PC-3 (cell line): ENCODE data around the gene CCDC178. TPM values are rescaled to one million over a fixed set of nuclear protein-coding genes. Genes with fewer than 3 reads are reported as not detected.

Source experiments
- ATAC-seq: fragments of 200-7000 bp; cut with Tn5 transposase; 2 replicates; pipeline ENCODE4 v1.9.1; 2020; ENCODE audit warnings: mild to moderate bottlenecking, moderate library complexity
- BruUV-seq: library from RNA; stranded (reverse); fragments of 400-500 nt; replicated peaks from 2 replicates; lab custom pipeline; 2021; lab: Mats Ljungman, UMichigan
- CTCF ChIA-PET: fragments of 300-600 bp; sonication (Branson Sonifier 250); formaldehyde crosslinking; loops from one replicate; lab custom pipeline; 2022; ENCODE audit warnings: antibody characterized with exemption; lab: Charles Lee
- POLR2A ChIA-PET: fragments of 300-600 bp; sonication (Branson Sonifier 250); formaldehyde crosslinking; loops from one replicate; lab custom pipeline; 2022; ENCODE audit warnings: antibody characterized with exemption; ENCODE audit not compliant: unreplicated experiment; lab: Charles Lee
- DNase-seq: peaks from one replicate; pipeline ENCODE4 v3.0.0-alpha.2; 2015
- H2AFZ ChIP-seq: fragments of 300-600 bp; sonication (generic); 2 replicates; pipeline ENCODE4 v1.6.0; 2016; ENCODE audit warnings: antibody characterized with exemption, low read length
- H3F3A ChIP-seq: fragments of 300-600 bp; sonication (generic); one replicate; pipeline ENCODE4 v1.6.0; 2017; ENCODE audit warnings: antibody characterized with exemption, low read length, control low read depth, mild to moderate bottlenecking; ENCODE audit not compliant: unreplicated experiment
- H3K27ac ChIP-seq: fragments of 300-600 bp; sonication (generic); 2 replicates; pipeline ENCODE4 v1.5.1; 2016; ENCODE audit warnings: mild to moderate bottlenecking, low read length
- H3K27me3 ChIP-seq: fragments of 300-600 bp; sonication (generic); 2 replicates; pipeline ENCODE4 v1.6.1; 2016; ENCODE audit warnings: low read length, mixed read lengths
- H3K36me3 ChIP-seq: fragments of 300-600 bp; sonication (generic); 2 replicates; pipeline ENCODE4 v1.6.1; 2016; ENCODE audit warnings: low read depth, mixed run types, low read length, mixed read lengths
- H3K4me1 ChIP-seq: fragments of 300-600 bp; sonication (generic); 2 replicates; pipeline ENCODE4 v1.5.1; 2016; ENCODE audit warnings: low read length; ENCODE audit not compliant: insufficient read depth
- H3K4me2 ChIP-seq: fragments of 300-600 bp; sonication (generic); 2 replicates; pipeline ENCODE4 v1.6.0; 2016; ENCODE audit warnings: low read length
- H3K4me3 ChIP-seq: fragments of 300-600 bp; sonication (generic); 2 replicates; pipeline ENCODE4 v1.5.1; 2016; ENCODE audit warnings: mild to moderate bottlenecking, low read length, mixed read lengths
- H3K79me2 ChIP-seq: fragments of 300-600 bp; sonication (generic); 2 replicates; pipeline ENCODE4 v1.6.1; 2017; ENCODE audit warnings: low read length, mixed read lengths
- H3K9ac ChIP-seq: fragments of 300-600 bp; sonication (generic); 2 replicates; pipeline ENCODE4 v1.6.0; 2016; ENCODE audit warnings: mild to moderate bottlenecking, low read length
- H3K9me2 ChIP-seq: fragments of 300-600 bp; sonication (generic); replicated peaks from 2 replicates; pipeline ENCODE4 v1.6.1; 2016; ENCODE audit warnings: mixed run types, low read length, mixed read lengths
- H3K9me3 ChIP-seq: fragments of 300-600 bp; sonication (generic); 2 replicates; pipeline ENCODE4 v1.6.1; 2016; ENCODE audit warnings: low read length, mixed read lengths
- H4K20me1 ChIP-seq: fragments of 300-600 bp; sonication (generic); 2 replicates; pipeline ENCODE4 v1.6.1; 2016; ENCODE audit warnings: low read length, mixed read lengths
- CTCF ChIP-seq: fragments of 300-600 bp; sonication (generic); conservative IDR thresholded peaks from 2 replicates; pipeline ENCODE4 v1.5.1; 2017; ENCODE audit warnings: antibody characterized with exemption, low read depth, mild to moderate bottlenecking, low read length
- EZH2 ChIP-seq: fragments of 300-600 bp; sonication (generic); IDR thresholded peaks from one replicate; pipeline ENCODE4 v1.6.1; 2017; ENCODE audit warnings: antibody characterized with exemption, mild to moderate bottlenecking, low read length; ENCODE audit not compliant: unreplicated experiment
- EZH2phosphoT487 ChIP-seq: fragments of 300-600 bp; sonication (generic); IDR thresholded peaks from 2 replicates; pipeline ENCODE4 v1.6.1; 2018; ENCODE audit warnings: mild to moderate bottlenecking, antibody characterized with exemption, low read length, borderline replicate concordance
- intact Hi-C: fragments of 100-400 bp; cut with micrococcal nuclease; formaldehyde crosslinking; loops from 2 replicates; pipeline ENCODE4 v1.9.0; 2023
- total RNA-seq: library from RNA; depleted of rRNA; stranded (reverse); fragments of >200 nt; gene quantifications from 2 replicates; pipeline ENCODE4 v1.2.3, GENCODE V29; 2014

CCDC178 gene
- total RNA-seq, 1 experiment from 2014 or later: not detected

- no peaks in the 10 kb centered on the region for H3K27me3 ChIP-seq
- H4K20me1 ChIP-seq: no peaks in the 10 kb centered on the region
- ChIA-PET CTCF (no interaction called here), POLR2A (no interaction called here)
- no peak overlapping the region for H3K27ac ChIP-seq
- no peaks in the 10 kb centered on the region for H3K79me2 ChIP-seq
- intact Hi-C loops: no loop called here
- H3K4me1 ChIP-seq: peaks cover 4% of the 10 kb centered on the region; the same call in 1 of the 2 replicates
- H3K4me3 ChIP-seq: no peak overlapping the region
- TF ChIP-seq EZH2: no peak
- TF ChIP-seq CTCF: no peak
- TF ChIP-seq EZH2phosphoT487: no peak
- no peak overlapping the region for H3K4me2 ChIP-seq
- no peak overlapping the region for H2AFZ ChIP-seq
- no peaks in the 10 kb centered on the region for H3F3A ChIP-seq
- ATAC-seq (no peak), DNase-seq (no peak)
- H3K9me2 ChIP-seq: no peaks in the 10 kb centered on the region
- H3K36me3 ChIP-seq: no peaks in the 10 kb centered on the region
- no peak overlapping the region for H3K9ac ChIP-seq
- no peaks in the 10 kb centered on the region for H3K9me3 ChIP-seq
- BruUV-seq: no TSS peak
Observed at GRCh38 chr18:32909798-32910561, 530.5 kb downstream of the CCDC178 start.

- Histone ChIP-seq H3K9ac (no peak overlapping the region), H4K20me1 (no peaks in the 10 kb centered on the region), H3K4me2 (no peak overlapping the region), H3K27ac (no peak overlapping the region), H3K9me2 (no peaks in the 10 kb centered on the region), H2AFZ (no peak overlapping the region), H3K4me1 (peaks cover 4% of the 10 kb centered on the region; the same call in 1 of the 2 replicates), H3K27me3 (no peaks in the 10 kb centered on the region), H3K4me3 (no peak overlapping the region), H3F3A (no peaks in the 10 kb centered on the region), H3K79me2 (no peaks in the 10 kb centered on the region), H3K9me3 (no peaks in the 10 kb centered on the region), H3K36me3 (no peaks in the 10 kb centered on the region)
- ChIA-PET CTCF (no interaction called here), POLR2A (no interaction called here)
- DNase-seq: no peak
- no TSS peak for BruUV-seq
- TF ChIP-seq CTCF (no peak), EZH2phosphoT487 (no peak), EZH2 (no peak)
- intact Hi-C loops: no loop called here
- no peak for ATAC-seq
Observed at GRCh38 chr18:32908424-32908805, 532.1 kb downstream of the CCDC178 start.
